Measurements from ENCODE around the gene HABP2.

Gene HABP2

DNA sequence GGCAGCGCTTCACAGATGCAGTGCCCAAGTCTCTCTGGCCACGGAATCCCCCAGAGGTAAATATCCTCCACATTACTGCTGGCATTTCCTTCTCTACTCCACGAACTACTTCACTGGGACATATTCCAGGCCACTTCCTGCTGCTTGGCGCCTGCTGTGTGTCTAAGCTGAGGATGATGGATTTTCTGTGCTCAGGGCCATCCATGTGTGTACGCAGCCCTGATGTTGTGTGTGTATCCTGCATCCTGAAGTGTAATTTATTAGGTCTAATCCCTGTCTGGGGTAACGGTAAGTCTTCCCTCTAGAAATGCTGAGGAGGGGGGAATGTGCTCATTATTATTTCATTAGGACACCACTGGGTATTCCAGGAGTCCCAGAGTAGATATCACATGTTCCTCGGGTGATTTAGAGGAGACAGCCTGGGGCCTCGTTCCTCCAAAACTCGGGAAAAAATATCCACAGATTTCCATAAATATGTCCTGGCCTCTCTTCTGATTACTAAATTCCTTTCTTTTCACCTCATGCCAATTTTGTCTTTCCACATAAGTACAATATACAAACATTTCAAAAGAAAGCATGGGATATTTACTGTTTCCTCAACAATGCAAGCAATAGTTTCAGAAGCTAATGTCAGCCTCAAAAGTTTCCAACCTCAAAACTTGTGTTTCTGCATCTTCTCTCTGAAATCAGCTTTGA is 25.5 kb upstream of the HABP2 start:
- DNase-seq = no peak

DNA sequence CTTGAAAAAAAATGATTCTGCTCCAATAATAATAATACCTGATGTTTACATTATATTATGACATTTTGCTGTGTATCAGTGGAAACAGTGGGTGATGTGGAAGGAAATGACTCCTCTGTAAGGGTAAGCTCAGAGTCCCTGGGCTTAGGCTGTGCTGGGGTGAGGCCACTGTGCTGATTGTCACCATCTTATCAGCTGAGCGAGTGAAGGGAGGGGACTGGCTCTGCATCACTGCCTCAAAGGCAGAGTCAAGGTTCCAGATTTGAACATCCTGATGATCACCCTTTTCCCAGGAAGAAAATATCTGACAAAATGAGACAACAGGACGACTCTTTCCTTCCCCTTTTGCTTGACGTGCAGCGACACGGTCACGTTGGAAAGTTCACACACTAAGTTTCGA is 24.0 kb upstream of the HABP2 start:
- DNase-seq = no peak

DNA sequence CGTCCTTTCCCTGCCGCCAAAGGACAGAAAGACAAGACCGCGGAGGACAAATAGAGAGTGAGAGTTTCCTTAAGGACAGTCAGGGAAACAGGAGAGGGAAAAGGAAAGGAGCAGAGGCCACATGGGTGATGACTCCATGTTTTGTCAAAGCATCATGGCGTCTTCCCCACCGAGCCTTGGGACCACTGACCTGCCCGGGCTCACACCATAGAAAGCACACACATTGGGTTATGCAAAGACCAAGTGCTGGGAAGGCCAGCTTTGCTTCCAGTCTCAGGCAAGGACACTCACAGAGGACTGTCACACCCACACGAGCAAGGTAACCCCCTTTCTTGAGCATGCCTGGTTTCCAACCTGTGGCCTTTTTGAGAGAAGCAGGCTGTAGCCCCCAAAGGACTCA is 23.3 kb upstream of the HABP2 start:
- DNase-seq = no peak

DNA sequence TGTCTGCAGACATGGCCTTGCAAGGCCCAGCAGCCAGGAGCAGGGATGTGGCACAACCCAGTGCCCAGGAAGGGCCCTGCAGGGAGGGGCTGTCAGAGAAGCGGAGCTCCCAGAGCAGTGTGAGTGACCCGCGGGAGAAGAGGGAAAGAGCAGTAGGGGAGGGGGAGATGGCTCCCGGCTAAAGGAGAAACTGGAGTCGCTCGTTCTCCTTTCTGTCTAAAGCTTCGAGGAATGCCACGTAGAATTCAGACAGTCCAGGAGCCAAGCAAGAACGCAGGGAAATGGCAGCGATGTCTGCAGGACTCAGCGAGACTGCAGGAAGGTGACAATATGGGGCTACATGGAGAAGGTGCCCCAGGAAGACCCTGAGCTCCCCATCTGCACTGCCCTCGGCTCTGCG is 22.4 kb upstream of the HABP2 start:
- DNase-seq = no peak

DNA sequence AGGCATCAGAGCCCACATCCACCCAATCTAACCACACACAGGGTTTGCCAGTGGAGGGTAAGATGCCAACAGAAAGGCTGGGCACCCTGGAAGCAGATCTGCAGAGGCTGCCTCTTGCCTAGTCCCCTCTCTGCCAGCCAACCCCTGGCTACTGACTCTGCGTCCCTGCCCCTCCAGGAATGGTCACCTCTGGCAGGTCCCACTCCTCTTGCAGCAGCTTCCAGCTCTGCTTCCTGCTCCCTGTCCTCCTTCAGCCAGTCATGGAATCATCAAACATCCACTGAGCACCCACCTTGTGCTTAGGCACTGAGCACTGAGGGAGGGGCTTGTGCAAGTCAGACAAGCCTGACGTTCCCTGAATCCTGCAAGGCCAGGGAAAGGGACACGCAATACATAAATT is 20.1 kb upstream of the HABP2 start:
- no peak for DNase-seq

DNA sequence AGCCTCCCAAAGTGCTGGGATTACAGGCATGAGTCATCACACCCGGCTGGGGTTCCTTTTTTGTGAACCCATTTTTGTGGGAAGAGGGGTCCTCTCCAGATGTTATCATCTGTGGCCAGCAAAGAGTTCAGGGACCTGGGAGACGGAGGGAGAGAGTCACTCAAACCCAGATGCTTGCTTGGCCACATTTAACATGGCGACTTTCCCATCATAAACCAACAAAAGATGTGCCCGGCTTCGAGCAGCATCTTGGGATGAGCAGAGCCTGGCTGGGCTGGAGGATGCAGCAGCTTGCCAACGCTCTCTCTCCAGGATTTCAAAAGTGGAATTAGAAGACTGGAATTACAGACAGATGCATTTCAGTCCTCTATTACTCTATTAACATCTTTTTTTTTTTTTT is 19.1 kb upstream of the HABP2 start:
- no peak for DNase-seq

DNA sequence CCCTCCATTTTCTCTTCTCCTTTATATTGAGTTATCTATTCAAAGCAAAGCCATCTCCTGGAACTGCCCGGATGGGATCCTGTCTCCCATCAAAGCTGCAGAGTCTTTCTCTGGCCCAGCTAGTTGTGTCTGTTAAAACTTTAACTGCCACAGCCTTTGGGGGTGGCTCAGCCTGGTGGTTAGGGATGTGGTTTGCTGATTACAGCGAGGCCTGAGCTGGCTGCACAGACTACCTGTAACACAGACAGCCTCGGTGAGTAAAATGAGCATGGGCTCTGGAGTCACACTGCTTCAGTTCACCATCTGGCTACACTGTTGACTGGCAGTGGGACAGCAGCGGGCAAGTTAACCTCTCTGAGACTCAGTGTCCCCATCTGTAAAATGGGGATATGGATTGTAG is 18.4 kb upstream of the HABP2 start:
- DNase-seq = no peak

DNA sequence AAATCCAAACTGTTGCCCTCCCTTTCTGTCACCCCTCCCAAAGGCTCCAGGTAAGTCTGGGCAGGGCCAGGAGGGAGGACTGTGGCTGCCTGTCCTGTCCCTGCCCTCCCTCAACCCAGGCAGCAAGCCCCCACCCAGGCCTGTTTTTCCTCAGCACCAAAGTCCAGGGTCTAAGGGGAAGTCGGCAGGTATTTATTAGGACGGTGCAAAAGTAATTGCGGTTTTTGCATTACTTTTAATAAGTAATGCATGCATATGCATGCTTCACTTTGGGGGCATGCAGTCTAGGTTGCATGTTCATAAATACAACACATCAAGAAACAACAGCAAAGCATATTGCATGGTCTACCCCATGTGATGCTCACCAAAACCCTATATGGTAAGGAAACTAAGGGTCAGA is 15.2 kb upstream of the HABP2 start:
- no peak for DNase-seq

DNA sequence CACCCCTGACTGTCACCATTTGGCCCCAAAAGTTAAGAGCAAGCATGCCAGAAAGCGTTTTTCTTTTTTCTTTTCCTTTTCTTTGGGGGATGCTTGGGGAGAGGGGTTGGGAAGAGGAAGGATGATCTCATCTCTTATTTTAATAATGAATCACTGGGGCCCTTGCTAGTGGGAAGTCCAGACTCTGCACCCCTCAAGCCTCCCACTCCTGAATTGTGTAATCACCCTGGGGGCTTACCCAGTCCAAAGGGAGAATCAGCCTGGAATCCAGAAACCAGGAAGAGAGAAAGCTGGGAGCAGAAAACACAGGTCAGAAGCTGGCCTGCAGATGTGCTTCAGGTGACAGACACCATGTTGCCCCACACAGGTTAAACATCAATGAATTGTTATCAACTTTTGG is 14.7 kb upstream of the HABP2 start:
- DNase-seq = no peak

DNA sequence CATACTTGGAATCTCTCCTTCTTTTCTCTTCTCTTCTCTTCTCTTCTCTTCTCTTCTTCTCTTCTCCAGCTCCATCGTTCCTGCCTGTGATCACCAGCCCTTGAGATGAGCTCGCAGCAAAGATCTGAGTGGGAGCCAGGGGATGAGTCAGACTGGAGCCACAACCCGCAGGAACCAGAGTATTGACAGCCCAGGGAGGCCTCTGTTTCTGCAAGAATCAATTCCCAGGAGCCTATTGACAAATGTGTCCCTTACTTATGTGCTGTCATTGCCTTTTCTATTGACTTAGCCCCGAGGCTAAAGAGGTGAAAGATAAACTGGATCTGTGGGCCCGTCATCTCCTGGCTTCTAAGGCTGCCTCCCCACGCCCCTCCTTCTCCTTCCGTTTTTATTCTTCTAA is 13.1 kb upstream of the HABP2 start:
- DNase-seq = no peak

DNA sequence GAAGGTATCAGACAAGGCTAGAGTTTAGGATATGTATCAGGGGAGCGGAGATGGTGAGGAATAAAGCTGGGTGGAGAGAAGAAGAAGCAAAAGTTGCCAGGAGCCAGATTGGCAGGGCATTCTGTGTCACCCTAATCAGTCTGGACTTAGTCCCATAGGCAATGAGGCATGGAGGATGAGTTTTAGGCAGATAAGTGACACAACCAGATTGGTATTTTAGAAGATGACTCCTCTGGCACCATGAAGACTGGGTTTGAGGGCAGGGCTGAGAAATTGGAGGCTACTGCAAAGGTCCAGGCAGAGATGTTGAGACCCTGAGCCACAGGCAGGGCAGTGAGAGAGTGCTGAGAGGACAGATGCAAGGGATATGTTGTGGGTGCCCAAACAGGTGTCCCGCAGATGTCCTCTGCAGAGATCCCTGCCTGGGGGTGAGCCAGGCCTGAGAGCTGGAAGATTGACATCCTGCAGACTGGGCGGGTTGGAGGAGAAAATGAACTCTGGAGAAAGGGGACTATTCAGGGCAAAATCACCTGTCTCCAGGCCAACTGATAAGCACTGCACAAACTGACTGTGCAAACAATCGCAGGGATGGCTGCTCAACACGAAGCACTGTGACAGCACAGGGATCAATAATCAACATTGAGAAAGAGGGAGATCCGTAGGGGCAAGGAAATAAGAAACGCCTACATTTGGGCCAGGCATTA is 11.9 kb upstream of the HABP2 start:
- no peak for DNase-seq

DNA sequence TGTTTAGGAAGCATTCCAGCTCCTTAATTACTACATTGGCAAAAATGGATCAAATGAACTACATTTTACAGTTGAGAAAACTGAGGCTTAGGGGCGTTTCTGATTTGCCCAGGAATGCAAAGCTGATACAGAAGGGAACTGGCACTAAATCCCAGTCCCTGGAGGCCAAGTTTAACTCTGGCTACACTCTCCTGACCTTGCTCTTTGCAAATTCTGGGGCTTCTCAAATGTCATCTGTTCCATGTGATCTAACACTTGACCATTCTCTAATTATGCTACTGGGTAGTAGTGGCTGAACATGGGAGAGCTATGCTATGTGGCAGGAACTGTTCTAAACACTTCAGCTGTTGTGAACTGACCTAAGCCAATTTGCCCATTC is 11.3 kb upstream of the HABP2 start:
- DNase-seq = no peak

DNA sequence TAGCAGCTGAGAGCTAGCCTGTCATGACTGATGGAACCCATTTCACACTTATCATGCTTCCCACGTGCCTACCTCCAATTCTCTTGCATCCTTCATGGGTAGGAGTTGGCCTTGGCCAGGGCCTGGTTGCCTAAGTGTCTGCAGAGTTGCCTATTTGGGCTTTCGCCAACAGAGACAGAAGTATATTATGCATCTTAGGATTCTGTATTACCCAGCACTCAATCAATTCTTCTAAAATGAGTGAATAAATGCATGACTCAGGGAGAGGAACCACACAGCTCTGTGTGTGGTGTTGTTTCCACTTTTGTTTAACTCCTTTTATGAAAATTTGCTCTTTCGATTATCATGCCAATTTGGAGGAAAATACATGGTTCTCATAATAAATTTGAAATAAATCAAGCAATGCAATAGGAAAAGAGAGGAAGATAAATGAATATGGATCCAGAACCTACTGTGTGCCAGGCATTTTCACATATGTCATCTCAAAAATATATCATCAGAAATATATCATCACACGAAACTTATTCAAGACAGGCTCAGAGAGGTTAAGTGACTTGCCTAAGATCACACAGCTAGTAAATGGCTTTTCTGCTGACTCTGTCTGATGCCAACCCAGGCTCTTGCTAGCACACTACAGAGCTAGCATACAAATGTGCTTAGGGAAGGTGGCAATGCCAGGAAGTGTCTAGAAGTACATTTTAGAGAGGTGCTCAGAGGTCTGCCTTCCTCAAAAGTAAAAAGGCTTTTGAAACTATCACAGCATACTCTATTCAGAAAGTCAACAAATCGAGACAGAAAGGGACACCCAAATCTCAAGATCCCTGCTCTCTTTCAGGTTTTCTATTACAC is 9.5 kb upstream of the HABP2 start:
- DNase-seq = no peak

DNA sequence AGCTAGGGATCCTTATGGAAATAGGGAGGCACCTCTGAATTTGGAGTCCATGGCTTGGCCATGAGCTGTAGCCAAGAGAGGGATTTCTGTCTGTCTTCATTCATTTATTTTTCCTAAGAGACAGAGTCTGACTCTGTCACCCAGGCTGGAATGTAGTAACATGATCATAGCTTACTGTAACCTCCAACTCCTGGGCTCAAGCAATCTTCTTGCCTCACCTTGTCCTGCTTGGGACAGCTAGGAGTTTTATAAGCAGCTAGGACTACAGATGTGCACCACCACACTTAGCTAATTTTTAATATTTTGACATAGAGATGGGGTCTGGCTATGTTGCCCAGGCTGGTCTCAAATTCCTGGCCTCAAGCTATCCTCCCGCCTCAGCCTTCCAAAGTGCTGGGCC is 8.5 kb upstream of the HABP2 start:
- no peak for DNase-seq

DNA sequence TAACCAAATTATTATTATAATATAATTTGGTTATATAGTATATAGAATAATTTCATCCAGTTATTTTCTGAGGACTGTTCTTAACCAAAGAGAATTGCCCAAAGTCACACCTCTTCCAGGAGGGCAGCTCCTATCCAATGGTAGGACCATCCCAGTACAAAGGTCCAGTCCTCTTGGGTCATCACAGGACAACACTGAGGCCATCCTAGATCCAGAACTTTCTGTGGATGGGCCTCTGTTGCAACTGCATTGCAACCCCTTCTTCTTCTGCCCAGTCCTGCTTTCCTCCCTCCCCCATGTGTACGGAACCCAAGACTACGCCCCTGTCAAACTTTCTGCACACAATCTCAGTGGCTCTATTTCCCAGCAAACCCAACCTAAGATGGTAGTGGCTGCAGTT is 5.4 kb upstream of the HABP2 start:
- no peak for DNase-seq

DNA sequence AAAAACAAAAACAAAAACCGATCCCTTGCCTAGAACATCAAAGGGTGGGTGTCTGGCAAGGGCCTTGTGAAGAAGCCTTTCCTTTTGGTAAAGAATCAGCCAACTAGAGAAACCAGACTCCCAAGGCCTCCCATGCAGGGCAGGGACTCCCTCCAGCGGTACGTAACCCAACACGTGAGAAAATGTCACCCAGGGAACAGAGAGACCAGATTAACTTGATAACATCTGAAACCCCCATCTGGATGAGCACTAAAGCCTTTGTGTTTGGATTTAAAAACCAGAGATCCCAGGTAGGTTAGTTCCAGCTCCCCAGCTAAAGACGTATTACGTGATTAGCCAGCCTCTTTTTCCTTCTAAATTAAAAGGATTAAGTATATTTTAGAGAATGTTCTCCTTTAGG is 3.0 kb upstream of the HABP2 start:
- no peak for DNase-seq

DNA sequence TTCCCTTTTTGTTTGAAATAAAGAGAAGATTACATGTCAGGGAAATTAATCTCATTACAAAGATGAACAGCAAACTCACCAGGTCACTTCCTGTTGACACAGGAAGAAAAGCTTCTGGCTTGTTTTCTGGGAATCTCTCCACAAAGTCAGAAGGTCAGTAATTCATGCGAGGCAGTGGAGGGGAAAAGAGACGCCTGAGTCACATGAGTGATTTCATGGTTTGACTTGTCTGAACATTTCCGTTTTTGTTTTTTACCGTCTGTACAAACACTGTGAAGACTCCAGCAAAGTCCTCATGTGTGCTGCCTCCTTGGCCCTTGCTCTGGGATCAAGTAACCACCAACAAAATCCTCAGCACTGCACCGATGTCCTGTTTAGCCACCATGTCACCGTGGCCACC is 2.5 kb upstream of the HABP2 start:
- no peak for DNase-seq

DNA sequence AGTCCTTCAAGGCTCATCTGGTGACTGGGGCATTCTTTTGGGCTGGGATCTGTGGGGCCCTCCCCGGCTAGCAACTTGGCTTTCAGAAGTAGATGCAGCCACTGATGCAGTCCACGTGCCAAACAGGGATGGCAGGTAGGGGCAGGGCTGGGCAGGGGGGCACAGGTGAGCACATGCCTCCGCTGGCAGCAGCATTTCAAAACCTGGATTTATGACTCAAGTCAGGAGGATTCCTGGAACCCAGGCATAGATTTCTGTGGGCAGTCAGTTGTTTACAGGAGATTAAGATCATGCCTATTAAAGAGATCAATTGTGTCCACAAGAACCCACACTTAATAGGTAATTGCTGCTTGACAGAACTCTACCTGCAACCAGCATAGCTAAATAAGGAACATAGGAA is 839 bp upstream of the HABP2 start:
- DNase-seq = no peak

DNA sequence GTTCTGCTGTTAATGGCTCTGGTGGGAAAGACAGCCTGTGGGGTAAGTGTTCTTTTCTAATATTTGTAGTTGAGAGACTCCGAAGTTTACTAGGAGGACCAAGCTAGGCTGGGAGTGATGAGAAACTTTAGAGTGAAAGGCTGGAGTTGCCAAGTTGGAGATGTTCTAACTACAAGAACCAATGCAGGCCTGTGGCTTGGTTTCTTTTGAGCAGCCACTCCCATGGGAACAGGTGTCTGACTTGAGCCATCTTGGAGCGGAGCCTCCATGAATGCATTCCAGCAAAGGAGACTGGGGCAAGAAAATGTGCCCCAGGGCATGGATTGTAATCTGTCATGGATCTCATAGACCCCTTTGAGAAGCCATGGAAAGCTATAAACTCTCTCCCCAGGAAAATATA is 296 bp downstream of the HABP2 start:
- no peak for DNase-seq

DNA sequence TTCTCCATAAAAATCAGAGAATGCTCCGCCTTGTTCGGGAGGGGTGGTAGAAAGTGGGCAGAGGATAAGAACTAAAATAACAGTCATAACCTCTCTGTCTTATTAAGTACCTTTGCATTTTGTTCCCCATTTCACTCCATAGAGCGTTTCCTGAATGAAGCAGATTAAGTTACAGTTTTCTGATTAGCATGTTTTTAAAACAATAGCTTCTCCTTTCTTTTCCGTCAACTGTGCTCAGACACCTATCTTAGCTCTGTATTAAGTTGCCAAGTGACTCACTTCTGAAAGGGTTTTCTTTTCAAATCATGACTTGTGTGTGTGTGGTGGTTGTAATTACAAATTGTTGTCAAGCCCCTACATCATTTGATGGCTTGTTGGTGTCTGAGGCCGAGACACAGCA is 1.4 kb downstream of the HABP2 start:
- no peak for DNase-seq

DNA sequence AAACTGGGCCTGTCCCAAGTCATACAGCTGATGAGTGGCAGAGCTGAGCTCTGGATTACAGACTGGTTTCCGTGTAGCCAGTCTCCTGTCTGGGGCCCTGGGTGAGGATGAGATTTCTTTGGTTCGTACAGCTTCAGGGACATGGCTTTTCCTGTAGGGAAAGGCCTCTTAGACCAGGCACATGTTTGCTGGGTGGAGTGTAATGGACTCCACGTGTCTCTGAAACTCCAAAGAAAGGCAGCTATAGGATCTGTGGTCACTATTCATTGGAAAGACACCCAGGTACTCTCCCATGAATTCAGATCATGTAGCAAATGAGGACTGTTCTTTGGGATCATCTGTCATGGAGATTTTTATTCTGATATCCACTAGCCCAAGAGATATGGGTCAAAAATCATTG is 2.4 kb downstream of the HABP2 start:
- DNase-seq = no peak

DNA sequence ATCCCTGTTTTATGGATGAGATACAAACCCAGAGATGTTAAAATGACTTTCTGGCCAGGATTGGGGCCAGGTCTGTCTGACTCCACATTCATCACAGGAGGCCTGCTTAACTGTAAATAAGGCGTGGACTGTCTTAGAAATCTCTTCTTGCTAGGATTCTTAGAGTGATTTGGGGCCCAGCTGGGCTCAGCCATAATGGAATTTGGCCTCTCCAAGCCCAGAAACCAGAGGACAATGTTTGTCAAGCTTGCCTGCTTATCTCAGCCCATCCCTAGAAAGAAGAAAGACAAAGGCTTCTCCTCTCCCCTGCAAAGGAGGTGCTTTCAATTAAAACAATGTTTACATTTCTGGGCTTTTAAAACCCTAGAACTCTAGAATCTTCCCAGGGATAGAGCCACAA is 2.9 kb downstream of the HABP2 start:
- DNase-seq = no peak

DNA sequence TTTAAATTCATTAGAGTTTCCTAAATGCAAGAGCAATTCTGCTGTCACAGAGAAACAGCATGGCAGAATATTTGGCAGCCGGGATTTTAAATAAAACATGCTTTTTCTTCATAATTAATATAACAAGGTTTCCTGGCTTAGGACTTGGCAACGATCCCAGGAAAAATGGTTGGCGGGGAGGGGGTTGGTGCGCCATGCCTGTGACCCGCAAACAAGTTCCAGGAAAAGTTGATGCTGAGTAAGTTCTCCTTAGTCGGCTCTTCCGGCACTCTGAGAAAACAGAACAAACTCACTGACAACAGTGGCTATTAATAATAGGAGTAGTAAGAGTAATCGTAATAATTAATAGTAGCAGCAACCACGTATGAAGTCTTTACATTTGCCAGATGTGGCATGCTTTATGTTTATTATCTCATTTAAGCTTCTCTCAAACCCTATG is 4.6 kb downstream of the HABP2 start:
- DNase-seq = no peak

DNA sequence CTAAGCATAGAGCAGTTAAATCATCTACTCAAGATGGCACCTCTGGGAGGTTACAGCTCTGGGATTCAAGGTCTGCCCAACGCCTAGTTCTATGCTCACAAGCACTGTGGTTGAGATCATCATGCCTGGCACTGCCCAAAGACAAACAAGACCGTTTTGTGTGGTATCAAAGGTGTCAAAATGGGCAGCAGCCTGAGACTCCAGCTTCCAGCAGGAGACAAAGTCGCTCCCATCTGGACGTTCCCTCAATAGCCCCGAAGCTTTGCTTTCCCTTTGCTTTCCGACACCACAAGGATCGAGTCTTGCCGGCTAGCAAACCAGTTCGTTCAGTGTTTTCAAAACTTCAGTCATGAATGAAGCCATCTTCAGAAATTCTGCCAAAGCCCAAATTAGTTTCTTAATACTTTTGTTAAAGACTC is 5.1 kb downstream of the HABP2 start:
- DNase-seq = no peak
